HG02798 (cell line): ENCODE measurements around the gene METRN.
A peak's percentile ranks its signal among the peaks of the same experiment; 100 is the strongest.

ENCODE experiments used
- ATAC-seq: cut with Tn5 transposase; IDR thresholded peaks from one replicate; pipeline ENCODE4 v1.9.1; 2021; ENCODE audit warnings: mild to moderate bottlenecking; ENCODE audit not compliant: unreplicated experiment, poor library complexity

The METRN gene

DNA sequence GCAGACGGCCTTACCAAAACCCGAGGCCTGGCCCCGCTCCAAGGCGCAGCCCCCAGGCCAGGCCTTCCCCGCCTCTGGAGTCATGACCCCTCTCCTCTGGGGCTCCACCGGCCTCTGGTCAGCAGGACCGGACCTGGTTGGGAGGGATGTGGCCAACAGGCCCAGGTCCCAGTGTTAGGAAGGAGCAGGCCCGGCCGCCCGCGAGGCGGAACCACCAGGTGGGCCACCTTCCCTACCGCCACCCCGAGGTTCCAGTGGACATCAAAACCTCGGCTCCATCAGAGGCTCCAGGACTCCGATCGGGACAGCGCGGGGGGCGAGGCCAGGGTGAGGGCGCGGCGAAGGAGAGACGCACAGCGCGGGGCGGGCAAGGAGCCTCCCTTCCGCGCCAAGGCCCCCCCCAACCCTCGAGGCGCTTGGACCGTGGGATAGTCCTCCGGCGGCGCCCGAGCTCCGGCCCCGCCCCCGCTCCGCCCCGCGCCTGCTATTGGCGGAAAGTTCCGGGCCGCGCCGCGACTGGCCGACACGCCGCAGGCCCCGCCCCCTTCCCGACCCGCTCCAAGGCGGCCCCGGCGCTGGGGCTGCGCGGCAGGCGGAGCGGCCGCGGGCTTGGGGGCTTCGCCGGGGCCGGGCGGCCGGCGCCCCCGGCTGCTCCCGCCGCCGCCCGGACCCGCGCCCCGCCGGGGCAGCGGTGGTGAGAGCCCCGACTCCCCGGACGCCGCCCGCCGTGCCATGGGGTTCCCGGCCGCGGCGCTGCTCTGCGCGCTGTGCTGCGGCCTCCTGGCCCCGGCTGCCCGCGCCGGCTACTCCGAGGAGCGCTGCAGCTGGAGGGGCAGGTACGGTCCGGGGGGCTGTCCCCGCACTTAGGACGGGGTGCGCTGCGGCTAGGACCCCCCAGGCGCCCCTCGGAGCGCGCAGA, at the start of gene METRN:
METRN (plus strand) TSS at position 561 of the 919 bp plus-strand sequence; CDS start at position 733, 172 bp downstream.
- peak; percentile 84 for ATAC-seq

DNA sequence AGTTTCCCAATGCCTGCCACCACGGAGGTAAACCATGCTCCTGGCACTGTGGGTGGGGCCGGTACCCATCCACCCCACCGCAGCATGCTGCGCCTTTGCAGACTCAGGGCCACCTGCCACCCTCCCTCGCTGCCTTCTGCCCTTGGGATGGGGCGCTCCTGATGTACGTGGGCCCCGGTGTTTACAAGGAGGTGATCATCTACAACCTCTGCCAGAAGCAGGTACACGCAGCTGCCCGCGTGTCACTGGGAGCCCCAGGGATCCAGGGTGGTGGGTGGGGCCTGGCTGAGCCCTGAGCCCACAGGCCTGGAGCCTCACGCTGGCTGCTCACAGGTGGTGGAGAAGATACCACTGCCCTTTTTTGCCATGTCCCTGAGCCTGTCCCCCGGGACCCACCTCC, 48.3 kb upstream of the METRN start:
- ATAC-seq, result no peak

DNA sequence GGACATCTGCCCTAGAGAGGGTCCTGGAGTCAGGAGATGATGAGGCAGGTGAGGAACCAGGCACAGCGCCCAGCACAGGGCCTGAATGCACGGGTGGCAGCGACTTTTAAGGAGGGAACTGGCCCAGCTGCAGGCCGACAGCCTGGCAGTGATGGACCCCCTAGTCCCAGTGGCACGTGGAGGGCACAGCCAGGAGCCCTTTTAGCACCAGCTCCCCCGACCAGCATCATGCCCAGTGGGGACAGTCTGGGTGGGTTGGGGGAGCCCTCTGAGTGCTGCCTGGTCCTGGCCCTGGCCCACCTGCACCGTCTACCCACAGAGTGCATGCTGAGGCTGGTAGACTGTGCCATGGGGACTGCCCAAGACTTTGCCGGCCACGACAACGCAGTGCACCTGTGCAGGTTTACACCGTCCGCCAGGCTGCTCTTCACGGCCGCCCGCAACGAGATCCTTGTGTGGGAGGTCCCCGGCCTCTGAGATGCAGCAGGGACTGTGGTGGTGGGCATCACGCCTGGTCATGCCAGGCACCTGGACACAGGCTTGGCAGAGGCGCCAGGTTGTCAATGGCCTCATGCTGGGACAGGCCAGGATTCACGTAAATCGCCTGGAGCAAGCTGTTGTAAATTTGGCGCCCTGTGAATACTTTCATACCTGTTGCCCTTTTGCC, 47.7 kb upstream of the METRN start:
- ATAC-seq, result no peak

DNA sequence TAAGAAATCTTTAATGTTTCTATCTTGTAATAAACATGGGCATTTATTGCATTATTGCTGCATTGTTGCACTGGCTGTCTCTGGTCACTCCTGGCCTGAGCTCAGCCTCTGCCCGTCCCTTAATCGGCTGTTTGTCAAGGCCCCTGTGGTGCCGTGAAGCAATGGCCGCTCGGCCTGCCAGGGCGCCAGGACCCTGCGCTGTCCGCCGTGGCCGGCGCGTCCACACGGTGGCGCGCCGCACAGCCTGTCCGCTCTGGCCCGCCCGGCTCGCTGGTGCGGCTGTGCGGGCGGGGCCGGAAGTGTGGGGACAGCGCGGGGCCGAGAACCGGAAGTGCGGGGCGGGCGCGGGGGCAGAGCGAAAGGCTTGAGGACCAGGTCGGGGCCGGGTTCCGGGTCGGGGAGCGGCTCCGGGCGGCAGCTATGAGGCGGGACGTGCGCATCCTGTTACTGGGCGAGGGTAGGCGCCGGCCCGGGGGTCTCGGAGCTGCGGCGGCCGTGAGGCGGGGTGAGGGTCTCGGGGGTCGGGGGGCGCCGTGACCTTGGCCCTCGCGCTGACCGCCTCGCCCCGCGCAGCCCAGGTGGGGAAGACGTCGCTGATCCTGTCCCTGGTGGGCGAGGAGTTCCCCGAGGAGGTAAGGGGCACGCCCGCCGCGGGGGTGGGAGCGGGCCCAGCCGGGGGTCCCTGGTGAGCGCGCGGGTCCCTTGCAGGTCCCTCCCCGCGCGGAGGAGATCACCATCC, 47.0 kb upstream of the METRN start, which contains the start of gene RHOT2:
RHOT2 (plus strand) TSS at position 353 of the 739 bp plus-strand sequence; CDS start at position 421, 68 bp downstream.
- peak; percentile 92 for ATAC-seq

DNA sequence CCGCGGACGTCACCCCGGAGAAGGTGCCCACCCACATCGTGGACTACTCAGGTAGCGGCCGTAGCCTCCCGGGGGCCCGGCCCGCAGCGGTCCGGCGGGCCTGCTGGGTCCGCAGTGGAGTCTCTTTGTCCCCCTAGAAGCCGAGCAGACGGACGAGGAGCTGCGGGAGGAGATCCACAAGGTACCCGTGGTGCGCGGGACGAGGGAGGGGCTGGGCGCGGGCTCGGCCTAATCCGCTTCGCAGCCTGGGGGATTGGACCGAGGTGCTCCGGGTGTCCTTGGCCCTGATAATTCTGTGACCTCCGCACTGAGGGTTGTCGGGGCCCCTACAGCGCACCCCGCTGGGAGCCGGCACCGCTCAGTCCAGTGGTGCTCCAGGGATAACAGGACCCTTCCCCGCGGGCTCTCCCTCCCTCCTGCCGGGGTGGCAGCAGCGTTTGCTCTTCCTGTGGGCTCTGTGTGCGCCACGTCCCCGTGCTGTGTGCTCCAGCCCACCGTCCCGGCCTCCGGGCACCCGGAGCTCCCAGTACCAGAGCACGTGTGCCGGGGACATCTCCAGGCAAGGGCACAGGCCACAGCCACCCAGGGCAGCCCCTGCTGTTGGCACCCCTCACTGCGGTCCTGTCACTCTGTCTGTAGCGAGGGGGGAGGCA, 46.3 kb upstream of the METRN start:
- peak; percentile 15 for ATAC-seq

DNA sequence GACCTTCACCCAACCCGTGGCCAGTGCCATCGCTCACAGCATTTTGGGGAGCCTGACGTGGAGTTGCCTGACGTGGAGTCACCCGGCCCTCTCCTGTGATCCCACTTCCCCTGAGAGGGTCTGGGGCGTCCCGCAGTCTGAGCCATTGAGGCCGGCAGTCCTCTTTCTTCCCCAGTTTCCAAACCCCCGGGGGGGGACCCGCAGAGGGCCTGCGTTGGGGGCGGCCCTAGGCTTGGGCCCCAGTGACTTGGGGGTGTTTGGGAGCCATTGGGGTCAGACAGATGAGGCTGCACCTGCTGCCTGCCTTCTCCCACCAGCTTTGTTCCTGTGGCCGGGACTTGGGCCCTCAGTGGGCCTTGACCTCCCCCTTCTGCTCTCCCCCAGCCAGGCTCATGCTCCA, 45.3 kb upstream of the METRN start:
- ATAC-seq, result no peak

DNA sequence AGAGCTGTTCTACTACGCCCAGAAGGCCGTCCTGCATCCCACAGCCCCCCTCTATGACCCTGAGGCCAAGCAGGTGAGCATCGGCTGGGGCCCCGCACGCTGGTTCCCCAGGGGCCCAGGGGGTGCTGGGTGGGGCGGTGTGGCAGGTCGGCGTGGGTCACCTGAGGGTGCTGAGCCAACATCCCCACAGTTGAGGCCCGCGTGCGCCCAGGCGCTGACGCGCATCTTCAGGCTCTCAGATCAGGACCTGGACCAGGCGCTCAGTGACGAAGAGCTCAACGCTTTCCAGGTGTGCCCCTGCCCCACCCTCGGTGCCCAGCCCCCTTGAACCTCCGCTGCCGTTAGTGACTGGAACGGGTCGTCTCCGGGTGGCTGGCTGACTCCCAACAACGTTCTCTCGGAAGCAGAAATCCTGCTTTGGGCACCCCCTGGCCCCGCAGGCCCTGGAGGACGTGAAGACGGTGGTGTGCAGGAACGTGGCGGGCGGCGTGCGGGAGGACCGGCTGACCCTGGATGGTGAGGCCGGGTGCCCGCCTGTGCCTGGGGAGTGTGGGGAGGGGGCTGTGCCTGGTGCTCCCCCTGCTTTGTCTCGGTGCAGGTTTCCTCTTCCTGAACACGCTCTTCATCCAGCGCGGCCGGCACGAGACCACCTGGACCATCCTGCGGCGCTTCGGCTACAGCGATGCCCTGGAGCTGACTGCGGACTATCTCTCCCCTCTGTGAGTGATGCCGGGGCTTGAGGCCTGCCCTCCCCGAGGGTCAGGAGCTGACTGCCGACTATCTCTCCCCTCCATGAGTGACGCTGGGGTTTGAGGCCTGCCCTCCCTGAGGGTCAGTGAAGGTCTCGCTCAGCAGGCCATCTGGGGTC, 44.2 kb upstream of the METRN start:
- no peak for ATAC-seq

DNA sequence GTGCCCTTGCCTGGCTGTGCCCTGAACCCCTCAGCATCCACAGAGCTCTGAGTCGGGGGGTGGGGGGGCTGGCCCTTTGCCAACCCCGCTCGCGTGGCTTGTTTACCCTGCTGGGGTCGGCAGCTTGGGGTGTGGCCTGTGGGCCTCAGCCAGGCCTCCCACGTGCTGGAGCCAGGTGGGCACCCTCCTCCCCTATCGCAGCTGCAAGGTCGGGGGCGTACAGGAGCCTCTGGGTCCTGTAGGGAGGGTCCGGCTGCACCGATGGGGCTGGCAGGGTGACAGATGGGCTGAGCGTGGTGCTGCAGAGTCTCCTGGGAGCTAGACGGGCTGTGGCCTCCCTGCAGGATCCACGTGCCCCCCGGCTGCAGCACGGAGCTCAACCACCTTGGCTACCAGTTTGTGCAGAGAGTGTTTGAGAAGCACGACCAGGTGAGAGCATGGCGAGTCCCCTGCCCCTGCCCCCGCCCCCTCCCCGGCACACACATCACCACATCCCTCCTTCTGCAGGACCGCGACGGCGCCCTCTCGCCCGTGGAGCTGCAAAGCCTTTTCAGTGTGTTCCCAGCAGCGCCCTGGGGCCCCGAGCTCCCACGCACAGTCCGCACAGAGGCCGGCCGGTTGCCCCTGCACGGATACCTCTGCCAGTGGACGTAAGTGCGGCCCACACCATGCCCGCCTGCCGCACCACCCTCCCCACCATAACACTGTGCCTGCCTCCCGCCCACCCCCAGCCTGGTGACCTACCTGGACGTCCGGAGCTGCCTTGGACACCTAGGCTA, 43.4 kb upstream of the METRN start:
- ATAC-seq, result no peak

DNA sequence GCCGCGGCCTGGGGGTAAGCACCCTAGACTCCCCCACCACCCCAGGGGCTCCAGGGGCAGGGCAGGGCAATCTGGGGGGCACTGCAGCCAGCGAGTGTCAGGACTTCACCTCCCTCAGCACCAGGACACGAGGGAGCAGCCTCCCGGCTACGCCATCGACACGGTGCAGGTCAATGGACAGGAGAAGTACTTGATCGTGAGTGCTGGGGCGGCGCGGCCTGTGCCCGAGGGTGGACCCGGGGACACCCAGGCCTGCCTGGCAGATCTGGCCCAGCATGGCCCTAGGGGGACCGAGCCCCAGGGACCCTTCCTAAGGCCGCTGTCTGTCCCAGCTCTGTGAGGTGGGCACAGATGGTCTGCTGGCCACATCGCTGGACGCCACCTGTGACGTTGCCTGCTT, 42.5 kb upstream of the METRN start:
- no peak for ATAC-seq

DNA sequence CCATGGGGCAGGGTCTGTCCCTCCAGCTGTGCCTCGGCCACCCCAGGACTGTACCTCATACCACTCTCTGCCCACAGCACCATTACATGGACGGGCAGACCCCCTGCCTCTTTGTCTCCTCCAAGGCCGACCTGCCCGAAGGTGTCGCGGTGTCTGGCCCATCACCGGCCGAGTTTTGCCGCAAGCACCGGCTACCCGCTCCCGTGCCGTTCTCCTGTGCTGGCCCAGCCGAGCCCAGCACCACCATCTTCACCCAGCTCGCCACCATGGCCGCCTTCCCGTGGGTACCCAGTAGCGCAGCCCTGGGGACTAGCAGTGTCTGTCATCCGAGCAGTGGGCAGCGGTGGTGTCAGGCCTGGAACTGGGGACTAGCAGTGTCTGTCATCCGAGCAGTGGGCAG, 42.1 kb upstream of the METRN start:
- ATAC-seq, result no peak

DNA sequence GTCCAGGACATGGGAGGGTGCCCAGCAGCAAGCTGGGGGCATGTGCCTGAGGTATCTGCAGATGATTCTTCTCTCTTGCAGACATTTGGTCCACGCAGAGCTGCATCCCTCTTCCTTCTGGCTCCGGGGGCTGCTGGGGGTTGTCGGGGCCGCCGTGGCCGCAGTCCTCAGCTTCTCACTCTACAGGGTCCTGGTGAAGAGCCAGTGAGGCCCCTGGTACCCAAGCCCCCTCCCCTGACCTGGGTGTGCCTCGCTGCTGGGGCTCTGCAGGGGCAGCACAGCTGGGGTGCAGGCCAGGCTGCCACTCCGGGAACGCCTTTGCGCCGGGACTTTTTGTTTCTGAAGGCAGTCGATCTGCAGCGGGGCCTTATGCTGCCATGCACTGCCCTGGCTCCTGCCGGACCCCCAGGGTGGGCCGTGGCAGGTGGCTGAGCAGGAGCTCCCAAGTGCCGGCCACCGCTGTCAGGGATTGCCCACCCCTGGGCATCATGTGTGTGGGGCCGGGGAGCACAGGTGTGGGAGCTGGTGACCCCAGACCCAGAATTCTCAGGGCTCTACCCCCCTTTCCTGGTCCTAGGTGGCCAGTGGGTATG, 41.4 kb upstream of the METRN start:
- ATAC-seq, result no peak

DNA sequence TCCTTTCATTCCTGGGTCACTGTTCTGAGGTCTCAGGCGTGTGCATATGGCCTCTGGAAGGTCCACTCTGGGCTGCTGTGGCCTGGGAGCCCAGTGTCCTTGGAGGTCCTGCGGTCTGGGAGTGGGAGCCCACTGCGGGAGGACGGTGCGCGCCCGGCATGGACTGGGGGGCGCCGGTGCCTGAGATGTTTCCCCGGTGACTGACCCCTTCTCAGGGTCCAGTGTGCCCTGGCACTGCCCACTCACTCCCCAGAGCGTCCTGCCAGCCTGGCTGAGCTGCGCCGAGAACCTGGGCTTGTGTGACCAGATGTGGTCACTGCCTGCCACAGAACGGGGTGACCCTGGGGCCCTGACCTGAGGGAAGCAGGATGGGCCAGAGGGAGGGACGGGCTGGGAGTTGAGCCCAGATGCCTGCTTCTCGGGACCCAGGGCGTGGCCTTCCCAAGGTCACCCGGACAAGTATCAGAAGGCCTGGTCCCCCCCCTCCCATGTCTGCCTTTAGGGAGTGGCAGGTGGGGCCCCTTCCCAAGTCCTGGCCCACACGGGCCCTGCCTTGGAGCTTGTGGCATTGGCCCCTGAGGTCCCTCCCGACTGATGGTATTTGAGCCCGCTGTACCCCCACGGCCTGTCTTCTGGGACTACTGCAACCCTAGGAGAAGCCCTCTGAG, 40.6 kb upstream of the METRN start:
- no peak for ATAC-seq

DNA sequence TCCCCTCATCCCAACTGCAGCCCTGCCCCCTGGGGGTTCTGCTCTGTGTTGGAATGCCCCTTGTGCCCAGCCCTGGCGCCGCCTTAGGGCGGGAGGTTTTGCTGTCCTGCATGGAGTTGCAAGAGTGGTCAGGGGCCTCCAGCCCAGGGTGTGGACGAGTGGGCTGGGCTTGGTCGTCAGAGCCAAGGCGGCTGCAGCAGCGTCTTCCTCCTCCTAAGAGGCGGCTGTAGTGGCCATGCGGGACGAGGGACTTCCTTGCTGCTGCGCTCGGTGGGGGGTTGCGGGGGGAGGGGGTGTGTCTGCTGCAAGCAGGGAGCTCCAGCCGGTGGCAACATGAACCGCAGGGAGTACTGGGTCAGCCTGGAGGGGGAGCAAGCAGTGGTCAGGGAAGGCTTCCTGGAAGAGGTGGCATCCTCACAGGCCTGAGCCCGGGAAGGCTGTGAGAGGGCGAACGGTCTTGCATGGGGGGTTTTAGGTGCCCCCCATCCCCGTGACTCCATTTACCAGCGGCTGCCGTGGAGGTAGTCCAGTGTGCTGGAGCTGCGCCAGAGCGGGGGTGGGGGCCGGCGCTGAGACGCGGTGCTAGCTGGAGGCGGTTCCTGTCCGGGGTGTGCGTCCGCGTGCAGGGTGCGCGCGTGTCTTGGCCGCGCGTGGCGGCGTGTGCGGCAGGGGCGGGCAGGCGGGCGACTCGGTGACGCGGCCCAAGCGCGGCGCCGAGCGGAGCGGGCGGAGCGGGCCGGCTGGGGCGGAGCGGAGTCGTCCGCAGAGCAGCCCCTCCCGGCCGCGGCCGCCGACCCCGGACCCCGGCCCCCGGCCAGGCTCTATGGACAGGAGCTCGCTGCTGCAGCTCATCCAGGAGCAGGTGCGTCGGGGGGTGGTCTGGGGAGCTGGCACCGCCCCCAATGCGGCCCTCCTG, 39.7 kb upstream of the METRN start, which contains the start of gene RHBDL1:
RHBDL1 (plus strand) TSS at position 704 of the 916 bp plus-strand sequence; CDS start at position 824, 120 bp downstream.
- no peak for ATAC-seq

DNA sequence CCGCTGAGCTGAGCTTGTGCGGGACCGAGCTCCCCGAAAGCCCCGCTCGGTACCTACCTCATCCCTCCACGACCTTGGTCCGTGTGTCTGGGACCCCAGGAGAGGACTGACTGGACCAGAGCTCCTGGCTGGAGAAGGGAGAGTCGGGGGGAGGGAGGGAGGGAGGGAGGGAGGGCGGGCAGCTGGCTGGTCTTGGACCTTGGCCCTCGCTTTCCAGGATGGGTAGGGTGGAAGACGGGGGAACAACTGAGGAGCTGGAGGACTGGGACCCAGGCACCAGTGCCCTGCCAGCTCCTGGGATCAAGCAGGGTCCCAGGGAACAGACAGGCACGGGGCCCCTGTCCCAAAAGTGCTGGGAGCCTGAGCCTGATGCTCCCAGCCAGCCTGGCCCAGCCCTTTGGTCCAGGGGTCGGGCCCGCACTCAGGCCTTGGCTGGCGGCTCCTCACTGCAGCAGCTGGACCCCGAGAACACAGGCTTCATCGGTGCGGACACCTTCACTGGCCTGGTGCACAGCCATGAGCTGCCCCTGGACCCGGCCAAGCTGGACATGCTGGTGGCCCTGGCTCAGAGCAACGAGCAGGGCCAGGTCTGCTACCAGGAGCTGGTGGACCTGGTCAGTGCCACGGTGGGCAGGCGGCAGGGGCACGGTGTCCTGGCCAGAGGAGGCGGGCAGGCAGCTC, 38.9 kb upstream of the METRN start:
- no peak for ATAC-seq

DNA sequence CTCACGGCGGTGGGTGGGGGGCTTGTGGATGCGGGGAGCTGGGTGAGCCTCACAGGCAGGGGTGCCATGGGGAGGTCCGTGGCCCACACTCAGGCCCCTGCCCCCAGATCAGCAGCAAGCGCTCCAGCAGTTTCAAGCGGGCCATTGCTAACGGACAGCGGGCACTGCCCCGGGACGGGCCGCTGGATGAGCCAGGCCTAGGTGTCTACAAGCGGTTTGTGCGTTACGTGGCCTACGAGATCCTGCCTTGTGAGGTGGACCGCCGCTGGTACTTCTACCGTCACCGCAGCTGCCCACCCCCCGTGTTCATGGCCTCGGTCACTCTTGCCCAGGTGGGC, 38.4 kb upstream of the METRN start:
- no peak for ATAC-seq

DNA sequence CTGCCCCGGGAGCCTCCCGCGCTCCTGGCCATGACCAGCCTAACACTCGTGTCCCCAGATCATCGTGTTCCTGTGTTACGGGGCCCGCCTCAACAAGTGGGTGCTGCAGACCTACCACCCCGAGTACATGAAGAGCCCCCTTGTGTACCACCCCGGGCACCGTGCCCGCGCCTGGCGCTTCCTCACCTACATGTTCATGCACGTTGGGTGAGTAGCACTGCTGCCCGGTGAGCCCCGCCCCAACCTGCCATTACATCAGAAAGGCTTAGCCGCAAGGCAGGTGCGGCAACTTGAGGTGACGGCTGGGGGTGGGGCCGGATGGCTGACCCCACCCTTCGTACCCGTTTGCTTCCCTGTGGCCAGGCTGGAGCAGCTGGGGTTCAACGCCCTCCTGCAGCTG, 38.0 kb upstream of the METRN start:
- ATAC-seq, result no peak
